Mesenteric fat pad (tissue), 1 donor: Measurements from ENCODE around the gene FOXL1. TPM values are rescaled to one million over a fixed set of nuclear protein-coding genes. Genes with fewer than 3 reads are reported as not detected.
"Not testable (repeated sequence)": the region's sequence is repeated elsewhere in the genome, so short reads cannot be mapped to it uniquely, and the experiment has no call there.

Experiments
- DNase-seq: peaks from one replicate; pipeline ENCODE4 v3.0.0-alpha.2; 2020; ENCODE audit warnings: low spot score
- total RNA-seq: library from RNA; stranded (reverse); fragmentation: NEBNext Ultra II Directional; extraction: Animal tissue kit (Norgen Biotek cat#: 25700); gene quantifications from one replicate; pipeline ENCODE4 v1.2.1, GENCODE V29; 2021
- donor health status: DM: yes; HTN: yes; CAD: no.

FOXL1 gene
- total RNA-seq, 1 donor from 2014 or later = 0.26 TPM

DNA sequence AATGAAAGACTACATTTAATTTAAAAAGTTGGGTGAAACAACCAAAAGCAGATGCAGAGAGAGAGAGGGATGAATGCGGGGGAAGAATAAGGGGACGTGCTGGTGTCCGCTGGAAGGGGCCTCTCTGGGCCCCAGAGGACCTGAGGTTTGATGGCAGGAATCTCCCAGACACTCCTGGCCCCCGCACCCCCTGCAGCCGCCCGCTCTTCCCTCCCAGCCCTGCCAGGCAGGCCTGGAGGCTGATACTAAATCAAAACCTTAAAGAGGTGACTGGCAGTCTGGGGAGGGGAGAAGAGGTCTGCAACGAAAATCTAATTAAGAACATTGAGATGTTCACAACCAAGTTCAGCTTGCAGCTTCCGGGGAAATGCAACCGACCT is 2.4 kb downstream of the FOXL1 start:
- no peak for DNase-seq

DNA sequence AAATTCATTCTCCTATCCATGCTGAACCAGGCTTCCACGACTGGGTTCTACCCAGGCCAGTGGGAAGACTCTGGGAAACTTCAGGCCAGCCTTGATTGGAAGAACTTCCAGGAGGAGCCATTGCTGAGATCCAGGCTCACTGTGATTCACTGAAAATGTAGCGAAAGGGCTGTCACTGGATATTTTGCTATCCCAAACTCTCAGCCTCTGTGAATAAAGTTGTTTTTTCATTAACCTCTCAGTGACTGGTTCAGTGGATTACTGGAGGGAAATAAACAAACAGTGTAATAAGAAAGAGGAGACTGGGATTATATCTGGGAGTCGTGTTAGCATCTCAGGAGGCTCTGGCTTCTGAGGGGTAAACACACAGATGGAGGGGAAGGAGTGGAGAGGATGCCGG is 3.1 kb downstream of the FOXL1 start:
- DNase-seq = no peak

DNA sequence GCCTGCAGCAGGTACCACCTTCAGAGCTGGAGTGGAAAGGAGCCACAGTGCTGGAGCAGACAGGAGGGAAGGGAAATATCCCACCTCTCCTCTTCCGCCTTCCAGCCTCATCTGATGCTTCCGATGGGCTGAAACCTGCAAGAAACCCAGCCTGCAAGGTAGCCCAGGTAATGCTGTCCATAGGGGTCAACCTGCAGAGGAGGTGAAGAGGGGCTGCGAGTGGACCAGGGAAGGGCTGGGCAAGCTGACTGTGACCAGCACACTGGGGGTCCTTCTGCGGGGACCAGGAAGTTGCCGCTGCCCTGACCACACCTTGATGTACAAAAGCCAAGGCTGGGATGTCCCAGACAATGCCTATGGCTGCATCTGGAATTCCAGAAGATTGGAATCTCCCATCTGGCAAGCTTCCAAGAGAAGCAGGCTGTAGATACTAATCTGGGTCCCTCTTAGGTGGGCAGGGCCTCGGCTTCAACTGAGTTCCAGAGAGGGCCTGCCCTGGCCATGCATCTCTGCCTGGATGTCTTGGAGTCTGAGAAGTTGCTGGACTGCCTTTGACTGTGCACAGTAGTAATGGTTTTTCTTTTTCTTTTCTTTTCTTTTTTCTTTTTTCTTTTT is 5.8 kb downstream of the FOXL1 start:
- no peak for DNase-seq

DNA sequence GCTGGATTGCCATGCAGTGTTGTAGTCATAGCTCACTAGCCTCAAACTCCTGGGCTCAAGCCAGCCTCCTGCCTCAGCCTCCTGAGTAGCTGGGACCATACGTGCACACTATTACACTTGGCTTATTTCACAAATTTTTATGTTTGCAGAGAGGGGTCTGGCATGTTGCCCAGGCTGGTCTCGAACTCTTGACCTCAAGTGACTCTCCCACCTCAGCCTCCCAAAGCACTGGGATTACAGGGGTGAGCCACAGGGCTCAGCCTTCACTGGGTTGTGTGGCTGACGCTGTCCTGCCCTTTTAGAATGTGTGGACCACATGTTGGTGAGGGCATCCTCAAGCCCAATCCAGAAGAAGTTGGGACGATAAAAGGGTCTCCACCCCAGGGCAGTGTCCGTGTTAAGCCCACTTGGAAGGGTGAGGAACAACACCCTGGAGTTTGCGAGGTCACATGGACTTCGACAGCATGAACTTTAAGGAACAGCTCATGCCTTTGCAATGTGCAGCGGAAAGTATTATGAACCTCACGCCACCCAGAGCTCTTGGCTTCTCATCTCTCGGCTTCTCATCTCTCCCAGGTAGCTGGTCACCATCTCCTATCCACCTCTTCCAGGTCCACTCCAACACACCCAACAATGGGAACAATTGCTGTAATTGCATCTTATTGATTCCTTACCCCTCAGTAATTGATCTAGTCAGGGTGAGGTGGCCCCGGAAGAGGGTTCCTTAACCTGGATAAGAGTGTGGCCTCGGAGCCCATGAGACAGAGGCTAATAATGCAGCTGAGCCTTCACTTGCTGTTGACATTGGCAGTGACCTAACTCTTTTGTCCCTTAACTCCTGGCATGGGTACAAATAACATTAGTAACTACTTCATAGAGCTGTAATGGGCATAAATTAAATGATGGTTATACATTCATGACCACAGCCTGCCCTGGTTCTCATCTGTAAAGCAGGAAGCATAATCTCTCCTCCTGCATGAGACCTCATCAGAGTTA is 6.7 kb downstream of the FOXL1 start:
- DNase-seq = no peak

DNA sequence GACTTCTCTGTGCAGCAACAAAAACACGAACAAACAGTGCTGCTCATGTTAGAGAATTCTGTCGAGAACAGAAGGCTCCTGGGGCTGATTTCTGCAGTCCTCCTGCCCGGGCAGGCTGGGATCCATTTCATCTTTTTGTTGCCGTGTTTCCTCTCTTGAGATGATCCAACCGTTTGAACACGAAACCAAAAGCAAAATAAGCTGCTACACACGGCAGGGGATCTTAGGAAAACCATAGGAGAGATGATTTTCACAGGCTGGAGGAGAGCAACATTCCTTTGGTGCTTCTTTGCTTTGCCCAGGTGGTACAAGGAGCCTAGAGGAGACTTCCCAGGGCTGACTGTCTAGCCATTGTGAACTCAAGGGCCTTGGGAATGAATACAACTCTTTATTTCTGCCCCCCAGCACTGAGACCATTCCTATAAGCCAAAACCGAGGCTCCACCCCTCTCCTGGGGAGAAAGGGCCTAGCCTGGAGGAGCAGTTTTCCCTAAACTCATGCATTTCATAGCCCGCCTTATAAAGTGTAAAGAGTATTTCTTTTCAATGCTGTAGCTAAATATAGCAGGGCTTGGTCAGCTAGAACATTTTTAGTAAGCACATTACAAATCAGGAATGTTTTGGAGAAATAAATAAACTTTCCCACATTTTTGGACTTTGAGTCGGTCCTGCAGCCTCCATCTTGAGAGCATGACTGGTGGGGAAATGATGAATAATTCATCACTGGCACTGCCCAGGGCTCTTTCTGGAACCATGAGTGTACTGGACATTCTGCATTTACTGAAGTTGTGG is 7.7 kb downstream of the FOXL1 start:
- DNase-seq = no peak

DNA sequence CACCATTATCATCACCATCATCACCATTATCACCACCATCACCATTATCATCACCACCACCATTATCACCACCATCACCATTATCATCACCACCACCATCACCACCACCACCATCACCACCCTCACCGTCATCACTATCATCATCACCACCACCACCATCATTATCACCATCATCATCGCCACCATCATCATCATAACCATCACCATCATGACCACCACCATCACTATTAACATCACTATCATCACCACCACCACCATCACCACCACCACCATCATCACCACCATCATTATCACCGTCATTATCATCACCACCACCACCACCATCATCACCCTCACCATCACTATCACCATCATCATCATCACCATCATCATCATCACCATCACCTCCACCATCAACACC is 9.1 kb downstream of the FOXL1 start:
- no peak for DNase-seq

DNA sequence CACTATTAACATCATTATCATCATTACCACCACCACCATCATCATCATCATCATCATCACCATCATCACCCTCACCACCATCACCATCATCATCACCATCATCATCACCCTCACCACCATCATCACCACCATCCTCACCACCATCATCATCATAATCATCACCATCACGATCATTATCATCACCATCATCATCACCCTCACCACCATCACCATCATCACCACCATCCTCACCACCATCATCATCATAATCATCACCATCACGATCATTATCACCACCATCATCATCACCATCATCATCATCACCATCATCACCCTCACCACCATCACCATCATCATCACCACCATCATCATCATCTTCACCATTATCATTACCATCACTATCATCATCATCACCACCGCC is 9.6 kb downstream of the FOXL1 start:
- not testable (repeated sequence) for DNase-seq

DNA sequence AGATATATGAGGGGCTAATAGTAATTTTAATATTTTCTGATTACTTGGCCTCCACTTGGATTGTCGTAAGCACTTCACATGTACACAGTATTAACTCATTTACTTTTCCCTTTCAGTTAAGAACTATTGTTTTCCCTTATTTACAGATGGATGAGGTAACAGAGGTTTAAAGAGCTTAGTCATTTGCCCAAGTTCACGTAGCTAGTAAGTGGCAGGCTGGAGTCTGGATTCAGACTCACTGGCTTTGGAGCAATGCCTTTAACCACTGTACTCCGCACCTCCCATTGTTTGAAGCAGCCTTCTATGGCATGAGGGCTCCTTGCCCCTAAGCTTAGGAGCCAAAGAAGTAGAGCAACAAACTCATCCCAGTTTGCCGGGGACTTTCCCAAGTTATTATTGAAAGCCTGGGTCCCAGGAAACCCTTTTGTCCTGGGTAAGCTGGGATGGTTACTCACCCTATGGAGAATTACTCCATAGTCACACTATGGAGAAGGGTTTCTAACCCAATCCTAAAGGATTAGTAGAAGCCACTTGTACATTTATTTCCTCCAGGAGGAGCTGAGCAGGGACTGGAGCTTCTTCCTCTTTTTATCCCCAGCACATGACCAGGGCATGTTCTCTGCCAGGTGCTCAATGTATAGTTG is 12.3 kb downstream of the FOXL1 start:
- DNase-seq = no peak

DNA sequence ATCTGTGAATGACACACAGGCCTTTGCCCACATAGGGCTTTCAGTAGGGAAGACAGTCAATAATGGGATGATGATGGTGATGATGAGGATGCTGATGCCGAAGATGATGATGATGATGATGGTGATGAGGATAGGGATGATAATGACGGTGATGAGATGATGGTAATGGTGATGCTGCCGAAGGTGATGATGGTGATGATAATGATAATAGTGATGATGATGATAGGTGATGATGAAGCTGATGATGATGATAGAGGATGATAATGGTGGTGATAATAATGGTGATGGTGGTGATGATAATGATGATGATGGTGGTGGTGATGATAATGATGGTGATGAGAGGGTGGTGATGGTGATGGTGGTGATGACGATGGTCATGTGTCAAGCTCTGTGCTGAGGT is 12.9 kb downstream of the FOXL1 start:
- no peak for DNase-seq

DNA sequence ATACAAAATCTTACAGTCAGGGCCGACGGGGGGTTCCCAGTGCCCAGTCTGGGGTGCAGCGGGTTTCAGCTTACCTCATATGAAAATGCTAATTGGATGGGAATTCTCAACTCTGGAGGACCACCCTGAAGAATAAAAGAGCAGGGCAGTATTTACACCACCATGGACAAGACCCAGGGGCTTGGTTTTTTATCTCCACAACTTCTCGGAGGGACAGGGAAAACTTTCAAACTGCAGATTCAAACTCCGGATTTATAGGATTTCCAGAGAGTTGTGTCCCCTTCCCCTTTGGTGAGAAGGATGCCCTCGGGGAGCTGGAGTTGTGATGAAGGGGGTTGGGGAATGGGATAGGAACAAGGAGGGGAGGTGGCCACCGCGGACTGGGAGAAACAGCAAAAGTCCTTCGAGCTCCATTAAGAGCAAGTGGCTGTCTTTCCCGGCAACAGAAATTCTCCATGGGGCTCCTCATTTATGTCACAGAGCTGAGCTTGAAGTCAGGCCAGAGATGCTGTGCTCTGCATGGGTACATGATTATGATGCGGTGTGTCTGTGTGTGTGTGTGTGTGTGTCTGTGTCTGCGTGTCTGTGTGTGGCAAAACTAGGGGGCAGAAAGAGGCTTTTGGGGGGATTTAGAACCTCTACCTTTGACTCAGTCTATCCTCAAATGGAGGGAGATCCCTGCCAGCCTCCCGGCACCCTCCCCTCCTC is 15.7 kb downstream of the FOXL1 start:
- no peak for DNase-seq

DNA sequence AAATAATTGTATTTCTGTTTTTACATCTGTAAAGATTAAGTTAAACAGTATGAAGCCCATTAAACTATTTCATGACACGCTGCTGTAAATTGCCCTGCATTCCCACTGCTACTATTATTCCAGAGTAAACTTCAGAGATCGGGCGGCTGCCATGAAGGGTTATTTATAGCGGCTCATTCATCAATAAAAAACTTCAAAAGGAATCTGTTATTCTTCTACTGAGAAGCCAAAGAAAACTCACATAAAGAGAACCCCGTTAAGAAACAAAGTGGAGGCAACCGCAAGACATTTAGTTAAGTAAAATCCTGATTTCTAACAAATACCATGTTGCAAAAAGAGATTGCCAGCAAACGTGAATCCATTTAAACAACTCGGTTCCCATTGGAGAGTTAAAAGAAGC is 16.4 kb downstream of the FOXL1 start:
- DNase-seq = no peak

DNA sequence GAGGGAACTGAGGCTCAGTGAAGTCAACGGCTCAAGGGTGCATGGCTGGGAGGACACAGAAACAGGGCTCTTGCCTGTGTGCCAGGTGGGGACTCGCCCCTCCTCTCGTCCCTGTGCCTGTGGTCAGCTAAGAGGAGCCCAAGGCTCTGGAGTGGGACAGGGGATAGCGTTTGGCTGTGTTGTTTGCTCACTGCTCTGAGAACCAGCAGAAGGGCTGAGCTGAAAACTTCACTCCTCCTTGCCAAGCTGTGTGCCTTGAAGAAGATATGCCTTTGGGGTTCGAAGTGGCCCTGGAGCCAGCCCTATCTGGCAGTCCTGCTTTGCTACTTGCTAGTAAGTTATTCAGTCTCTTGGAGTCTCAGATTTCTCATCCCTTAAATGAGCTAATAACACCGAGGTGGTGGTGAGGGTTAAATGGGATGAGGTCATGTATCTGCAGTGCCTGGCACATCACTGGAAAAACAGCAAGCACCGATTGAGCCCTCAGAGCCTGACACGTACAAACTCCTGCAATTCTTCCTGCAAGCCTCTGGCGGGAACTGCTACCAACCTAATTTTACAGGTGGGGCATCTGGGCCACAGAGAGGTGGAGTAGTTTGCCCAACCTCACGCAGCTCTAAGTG is 17.7 kb downstream of the FOXL1 start:
- DNase-seq = no peak

DNA sequence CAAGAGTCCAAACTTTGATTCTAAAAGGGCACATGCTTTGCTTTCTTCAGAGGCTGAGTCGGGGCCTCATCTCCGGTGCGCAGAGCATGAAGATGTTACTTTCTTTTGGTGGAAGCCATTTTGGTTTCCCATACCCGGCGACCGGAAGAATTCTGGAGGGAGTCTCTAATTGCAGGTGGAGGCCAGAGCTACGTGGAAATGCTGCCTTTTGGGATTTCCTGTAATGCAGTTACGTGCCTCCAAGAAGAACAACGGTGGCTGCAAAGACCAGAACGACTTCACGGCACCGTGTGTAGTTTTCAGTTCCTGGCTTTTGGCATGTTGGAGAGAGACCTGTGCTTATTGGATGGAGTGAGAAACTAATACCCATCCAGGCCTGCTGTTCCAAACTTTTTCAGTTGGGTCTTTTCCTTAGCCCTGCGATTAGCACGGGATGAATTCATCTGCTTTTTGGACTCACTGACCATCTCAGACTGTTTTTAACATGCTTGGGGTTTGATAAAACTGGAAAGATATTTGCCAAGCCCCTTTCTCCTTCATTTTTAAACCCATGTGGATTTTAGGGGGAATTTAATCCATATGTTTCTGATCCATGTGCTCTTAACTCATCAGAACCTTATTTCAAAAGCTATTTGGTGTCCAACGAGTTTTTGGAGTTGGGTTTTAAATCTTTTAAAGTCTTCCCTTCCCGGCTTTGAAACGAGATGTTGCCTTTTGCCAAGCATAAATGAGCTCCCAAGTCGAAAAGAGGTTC is 19.0 kb downstream of the FOXL1 start:
- no peak for DNase-seq

DNA sequence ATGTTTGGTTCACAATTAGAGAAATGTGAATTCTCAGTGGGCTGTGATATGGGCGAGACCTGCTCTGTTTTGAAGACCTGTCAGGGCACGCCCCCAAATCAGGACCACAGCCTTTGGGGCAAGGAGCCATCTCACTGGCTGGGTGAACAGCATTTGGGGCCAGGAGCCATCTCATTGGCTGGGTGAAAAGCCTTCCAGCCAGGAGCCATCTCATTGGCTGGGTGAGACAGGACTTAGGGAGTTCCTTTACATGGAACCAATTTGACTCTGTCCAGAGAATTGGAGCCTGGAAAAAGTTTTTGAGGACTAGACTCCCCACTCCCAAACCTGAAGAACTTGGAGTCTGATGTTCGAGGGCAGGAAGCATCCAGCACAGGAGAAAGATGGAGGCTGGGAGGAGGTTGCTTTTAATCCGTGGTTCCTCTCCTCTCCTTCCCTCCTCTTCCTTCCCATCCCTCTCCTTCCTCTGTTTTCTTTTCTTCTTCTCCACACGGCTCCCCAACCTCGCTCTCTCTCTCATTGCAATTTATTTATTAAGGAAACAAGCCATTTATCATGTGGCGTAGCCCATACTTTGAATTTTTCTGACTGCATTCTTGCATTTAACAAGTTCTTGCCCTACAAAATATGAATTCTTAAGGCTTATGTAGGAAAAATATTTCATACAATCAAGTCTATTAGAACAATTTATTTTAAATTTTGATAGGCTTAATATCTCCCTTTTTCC is 19.7 kb downstream of the FOXL1 start:
- no peak for DNase-seq

DNA sequence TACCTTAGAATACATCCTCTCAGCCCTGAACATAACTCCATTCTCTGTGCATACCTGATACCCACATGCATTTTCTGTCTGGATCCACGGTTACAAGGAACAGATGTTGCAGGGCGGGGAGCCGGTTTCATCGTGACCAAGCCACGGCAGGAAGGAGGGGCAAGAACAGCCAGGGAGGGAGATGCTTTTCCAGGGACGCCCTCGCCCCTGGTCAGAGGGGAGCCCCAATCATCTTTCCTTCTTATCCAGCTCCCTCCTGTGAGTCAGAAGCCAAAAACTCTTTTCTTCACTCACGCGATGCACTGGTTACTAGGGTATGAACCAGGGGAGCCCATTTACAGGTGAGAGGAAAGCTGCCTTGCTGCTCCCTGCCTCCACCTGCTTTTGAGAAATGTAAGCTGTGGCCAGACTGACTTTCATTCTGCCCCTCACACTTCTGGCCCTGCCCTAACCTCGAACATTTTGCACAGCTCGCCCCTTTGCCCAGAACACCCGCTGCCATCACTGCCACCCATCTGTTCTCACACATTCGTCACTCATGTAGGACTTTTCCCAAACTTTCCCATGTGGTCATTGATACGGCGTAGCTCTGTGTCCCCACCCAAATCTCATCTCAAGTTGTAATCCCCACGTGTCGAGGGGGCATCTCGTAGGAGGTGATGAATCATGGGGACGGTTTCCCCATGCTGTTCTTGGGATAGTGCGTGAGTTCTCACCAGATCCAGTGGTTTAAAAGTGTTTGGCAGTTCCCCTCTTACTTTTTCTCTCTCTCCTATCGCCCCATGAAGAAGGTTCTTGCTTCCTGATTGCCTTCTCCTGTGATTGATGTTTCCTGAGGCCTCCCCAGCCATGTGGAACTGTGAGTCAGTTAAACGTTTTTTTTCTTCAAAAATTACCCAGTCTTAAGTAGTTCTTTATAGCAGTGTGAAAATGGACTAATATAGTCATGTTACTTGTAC is 20.5 kb downstream of the FOXL1 start:
- no peak for DNase-seq

DNA sequence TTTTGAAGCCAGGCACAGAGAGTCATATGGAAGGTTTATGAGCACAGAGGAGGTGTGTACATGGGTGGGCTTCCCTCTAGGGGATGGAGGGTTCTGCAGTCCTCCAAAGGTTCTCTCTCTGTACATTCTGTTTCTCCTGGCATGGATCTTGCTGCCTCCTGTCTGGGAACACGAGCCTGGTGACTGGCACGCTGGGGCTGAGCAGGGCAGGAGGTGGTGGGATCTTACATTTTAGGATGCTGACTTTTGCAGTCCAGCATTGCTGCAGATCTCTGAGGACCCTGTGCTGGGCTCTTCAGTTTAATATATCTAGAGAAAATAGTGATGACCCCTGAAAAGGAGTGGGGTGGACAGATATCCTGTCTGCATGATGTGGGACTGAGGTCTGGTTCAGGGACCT is 23.0 kb downstream of the FOXL1 start:
- DNase-seq = no peak

DNA sequence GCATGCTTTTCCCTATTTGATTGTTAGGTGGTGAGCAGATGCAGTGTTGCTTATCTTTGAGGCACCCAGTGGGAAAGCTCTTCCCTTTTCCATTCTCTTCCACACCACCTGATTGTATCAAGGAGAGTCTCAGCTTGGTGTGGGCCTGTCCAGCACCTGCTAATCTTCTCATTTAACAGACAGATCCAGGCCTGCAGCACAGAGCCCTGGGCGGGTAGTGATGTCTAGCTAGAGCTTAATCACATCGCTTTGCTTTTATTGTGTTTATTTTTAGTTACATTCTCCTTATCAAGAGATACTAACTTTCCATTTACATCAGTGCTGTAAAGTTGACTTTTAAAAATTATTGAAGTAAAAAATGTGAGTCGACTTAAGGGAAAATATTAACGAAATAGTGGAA is 24.2 kb downstream of the FOXL1 start:
- no peak for DNase-seq
